Non-pigmented ciliary epithelial cell (primary cell): ENCODE data around the gene FAM228B.

Experiments used
- DNase-seq: peaks from one replicate; pipeline ENCODE4 v3.0.0-alpha.2; 2010; ENCODE audit warnings: low read depth

FAM228B gene

GRCh38 chr2:24204505-24204904, 81.2 kb downstream of the FAM228B start:
- DNase-seq, result no peak

GRCh38 chr2:24205131-24205530, 81.9 kb downstream of the FAM228B start:
- DNase-seq, result no peak

GRCh38 chr2:24206242-24206641, 83.0 kb downstream of the FAM228B start:
- no peak for DNase-seq

GRCh38 chr2:24206714-24207113, 83.4 kb downstream of the FAM228B start:
- DNase-seq, result no peak

GRCh38 chr2:24207359-24207758, 84.1 kb downstream of the FAM228B start:
- no peak for DNase-seq

GRCh38 chr2:24208490-24208889, 85.2 kb downstream of the FAM228B start:
- no peak for DNase-seq

- DNase-seq, result no peak
Measured at GRCh38 chr2:24209389-24210105, 86.3 kb downstream of the FAM228B start.

- no peak for DNase-seq
Measured at GRCh38 chr2:24210106-24210455, 86.8 kb downstream of the FAM228B start.

GRCh38 chr2:24210723-24211122, 87.5 kb downstream of the FAM228B start:
- no peak for DNase-seq

GRCh38 chr2:24211408-24211807, 88.1 kb downstream of the FAM228B start:
- DNase-seq, result no peak

- no peak for DNase-seq
Measured at GRCh38 chr2:24214880-24215279, 91.6 kb downstream of the FAM228B start.
